SJCRH30 (cell line): ENCODE data around the gene FMN1. TPM values are rescaled to one million over a fixed set of nuclear protein-coding genes. Genes with fewer than 3 reads are reported as not detected.
A peak's percentile ranks its signal among the peaks of the same experiment; 100 is the strongest.

Experiments
- DNase-seq, 2 experiments: peaks; one replicate each; pipeline ENCODE4 v3.0.0-alpha.2; 2015 to 2020
- H3K27ac ChIP-seq: fragments of 250-450 bp; sonication (Bioruptor Pico); 2 replicates; pipeline ENCODE4 v1.5.1; 2020; ENCODE audit warnings: mild to moderate bottlenecking, moderate library complexity
- H3K27me3 ChIP-seq: fragments of 250-450 bp; sonication (Bioruptor Pico); 2 replicates; pipeline ENCODE4 v1.5.1; 2020; ENCODE audit warnings: mild to moderate bottlenecking, moderate library complexity
- H3K36me3 ChIP-seq: fragments of 250-450 bp; sonication (Bioruptor Pico); 2 replicates; pipeline ENCODE4 v1.5.1; 2020; ENCODE audit warnings: mild to moderate bottlenecking, moderate library complexity
- H3K4me1 ChIP-seq: fragments of 250-450 bp; sonication (Bioruptor Pico); 2 replicates; pipeline ENCODE4 v1.5.1; 2020; ENCODE audit warnings: mild to moderate bottlenecking, moderate library complexity
- H3K4me3 ChIP-seq: fragments of 250-450 bp; sonication (Bioruptor Pico); 2 replicates; pipeline ENCODE4 v1.5.1; 2020; ENCODE audit warnings: mild to moderate bottlenecking, moderate library complexity
- H3K9me3 ChIP-seq: fragments of 250-450 bp; sonication (Bioruptor Pico); replicated peaks from 2 replicates; pipeline ENCODE4 v1.5.1; 2020; ENCODE audit warnings: mild to moderate bottlenecking, moderate library complexity
- total RNA-seq: library from RNA; depleted of rRNA; stranded (reverse); fragments of >200 nt; shearing (Covaris generic); gene quantifications from 2 replicates; pipeline ENCODE4 v1.2.3, GENCODE V29; 2014

The FMN1 gene
- total RNA-seq, 1 experiment from 2014 or later, result 21.2 TPM

DNA sequence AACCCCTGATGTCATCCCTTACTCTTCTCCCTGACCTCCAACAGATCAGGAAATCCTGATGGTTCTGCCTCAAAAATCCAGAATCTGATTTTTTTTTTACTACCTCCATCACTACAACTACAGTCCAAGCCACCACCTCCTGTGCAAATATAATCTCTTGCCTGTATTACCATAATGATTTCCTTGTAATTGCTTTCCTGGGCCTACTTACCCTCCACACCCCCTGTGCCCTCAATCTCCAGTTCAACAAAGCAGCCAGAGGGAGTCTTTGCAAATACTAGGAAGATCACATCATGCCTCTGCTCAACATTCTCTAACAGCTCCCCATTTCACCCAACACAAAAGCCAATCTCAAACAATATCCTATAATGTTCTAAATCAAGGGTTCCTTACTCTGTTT, 159.9 kb downstream of the FMN1 start:
- Histone ChIP-seq H3K9me3 (no peaks in the 10 kb centered on the region), H3K4me3 (no peak overlapping the region), H3K4me1 (peaks cover 26% of the 10 kb centered on the region), H3K27me3 (no peaks in the 10 kb centered on the region), H3K27ac (no peak overlapping the region), H3K36me3 (no peaks in the 10 kb centered on the region; the same call in 1 of the 2 replicates)
- DNase-seq, result no peak

DNA sequence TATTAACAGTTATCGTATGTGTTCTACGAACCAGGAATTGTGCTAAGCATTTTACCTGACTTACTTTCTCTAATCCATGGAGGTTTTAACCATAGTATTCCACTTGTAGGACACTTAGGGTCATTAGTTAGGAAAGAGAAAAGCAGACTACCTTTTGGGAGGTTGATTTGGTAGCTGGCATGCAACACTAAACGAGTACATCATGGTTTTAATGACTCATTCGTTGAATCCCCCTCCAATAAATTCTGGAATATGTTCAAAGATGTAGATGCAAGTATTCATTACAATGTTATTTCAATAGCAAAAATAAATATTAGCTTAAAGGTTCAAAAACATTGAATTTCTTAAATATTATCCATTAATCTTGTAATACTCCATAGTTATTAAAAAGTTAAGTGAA, 162.5 kb downstream of the FMN1 start:
- no peak overlapping the region for H3K4me3 ChIP-seq
- H3K27me3 ChIP-seq, result no peaks in the 10 kb centered on the region
- H3K4me1 ChIP-seq, result peaks cover 51% of the 10 kb centered on the region
- DNase-seq, result no peak
- H3K9me3 ChIP-seq, result no peaks in the 10 kb centered on the region
- H3K36me3 ChIP-seq, result no peaks in the 10 kb centered on the region; the same call in 1 of the 2 replicates
- H3K27ac ChIP-seq, result peak overlapping the region; percentile 59

GRCh38 chr15:33031324-33031821, 163.1 kb downstream of the FMN1 start:
- Histone ChIP-seq H3K9me3 (no peaks in the 10 kb centered on the region), H3K27me3 (no peaks in the 10 kb centered on the region), H3K27ac (peak overlapping the region; percentile 59), H3K4me3 (no peak overlapping the region), H3K36me3 (no peaks in the 10 kb centered on the region), H3K4me1 (peaks cover 58% of the 10 kb centered on the region)
- DNase-seq, result peak; percentile 92 to 97

GRCh38 chr15:33030315-33030714, 164.2 kb downstream of the FMN1 start:
- Histone ChIP-seq H3K9me3 (no peaks in the 10 kb centered on the region), H3K27ac (no peak overlapping the region), H3K27me3 (no peaks in the 10 kb centered on the region), H3K4me3 (no peak overlapping the region), H3K4me1 (peaks cover 67% of the 10 kb centered on the region), H3K36me3 (no peaks in the 10 kb centered on the region)
- DNase-seq, result no peak

GRCh38 chr15:33029109-33029652, 165.3 kb downstream of the FMN1 start:
- peaks cover 74% of the 10 kb centered on the region for H3K4me1 ChIP-seq
- DNase-seq, result peak; percentile 37 to 77
- no peaks in the 10 kb centered on the region for H3K27me3 ChIP-seq
- H3K36me3 ChIP-seq, result no peaks in the 10 kb centered on the region
- H3K4me3 ChIP-seq, result no peak overlapping the region
- H3K9me3 ChIP-seq, result no peaks in the 10 kb centered on the region
- H3K27ac ChIP-seq, result peak overlapping the region; percentile 35

DNA sequence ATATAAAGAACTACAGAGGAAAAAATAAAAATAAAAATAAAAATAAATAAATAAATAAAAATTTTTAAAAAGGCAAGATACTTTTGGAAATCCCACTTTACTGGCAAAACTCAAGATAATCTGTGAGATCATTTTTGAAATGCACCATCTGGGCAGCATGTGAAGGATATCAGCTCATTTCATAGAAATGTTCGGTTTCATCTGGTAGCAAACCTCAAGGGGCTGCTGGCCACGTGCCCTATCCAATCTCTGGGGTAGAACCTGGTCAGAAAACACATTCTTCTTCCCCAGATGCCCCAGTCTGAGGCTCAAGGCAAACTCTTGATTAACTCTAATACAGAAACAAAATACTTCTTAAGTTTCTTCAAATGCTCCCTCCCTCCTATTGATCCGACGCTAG, 166.0 kb downstream of the FMN1 start:
- H3K36me3 ChIP-seq, result no peaks in the 10 kb centered on the region
- no peak overlapping the region for H3K4me3 ChIP-seq
- H3K27me3 ChIP-seq, result no peaks in the 10 kb centered on the region
- peak overlapping the region; percentile 77 for H3K27ac ChIP-seq
- no peaks in the 10 kb centered on the region for H3K9me3 ChIP-seq
- DNase-seq, result no peak
- peaks cover 75% of the 10 kb centered on the region for H3K4me1 ChIP-seq

DNA sequence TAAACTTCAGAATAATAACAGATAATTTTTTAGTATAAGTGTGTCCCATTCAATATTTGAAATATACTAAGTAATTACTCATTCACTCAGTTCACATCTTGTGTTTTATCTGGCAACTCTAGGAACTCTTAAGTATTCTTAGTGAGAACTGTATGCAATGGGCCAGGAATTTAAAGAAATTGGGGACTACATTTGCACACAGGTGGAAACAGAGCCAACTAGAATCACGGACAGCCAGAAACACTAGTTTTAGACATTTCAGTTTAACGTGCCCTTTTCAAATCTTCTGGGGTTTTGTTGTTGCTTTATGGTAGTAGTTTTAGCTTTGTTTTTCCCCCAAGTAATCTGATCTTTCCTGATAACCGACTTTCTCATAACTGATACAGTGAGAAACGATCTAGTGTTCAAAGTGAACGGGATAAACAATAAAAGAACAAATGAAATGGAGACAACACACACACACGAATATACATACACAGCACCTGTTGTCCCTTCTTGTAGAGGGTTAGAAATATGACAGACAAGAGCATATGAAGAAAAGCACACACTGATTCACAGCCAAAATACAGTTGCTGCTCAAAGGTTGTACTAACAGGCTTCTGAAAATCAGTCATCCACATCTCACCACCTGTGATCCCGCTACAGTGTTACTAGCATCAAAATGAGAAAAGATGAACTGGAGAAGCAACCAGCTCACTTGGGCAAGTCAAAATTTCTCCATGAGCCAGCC, 167.0 kb downstream of the FMN1 start:
- peak; percentile 52 to 86 for DNase-seq
- Histone ChIP-seq H3K27ac (peak overlapping the region; percentile 77), H3K9me3 (no peaks in the 10 kb centered on the region), H3K4me3 (peak overlapping the region; percentile 21), H3K4me1 (peaks cover 86% of the 10 kb centered on the region), H3K27me3 (no peaks in the 10 kb centered on the region), H3K36me3 (no peaks in the 10 kb centered on the region)

- H3K27ac ChIP-seq, result peak overlapping the region; percentile 77
- H3K9me3 ChIP-seq, result no peaks in the 10 kb centered on the region
- no peak overlapping the region for H3K4me3 ChIP-seq
- no peaks in the 10 kb centered on the region for H3K36me3 ChIP-seq
- H3K4me1 ChIP-seq, result peaks cover 83% of the 10 kb centered on the region
- peak in 1 of 2 experiments; percentile 44 for DNase-seq
- no peaks in the 10 kb centered on the region for H3K27me3 ChIP-seq
Observed at GRCh38 chr15:33026614-33027013, 167.9 kb downstream of the FMN1 start.

GRCh38 chr15:33022629-33023028, 171.9 kb downstream of the FMN1 start:
- Histone ChIP-seq H3K9me3 (no peaks in the 10 kb centered on the region), H3K4me3 (no peak overlapping the region), H3K36me3 (peaks cover 3% of the 10 kb centered on the region; the same call in 1 of the 2 replicates), H3K27ac (peak overlapping the region; percentile 34), H3K27me3 (no peaks in the 10 kb centered on the region), H3K4me1 (peaks cover 45% of the 10 kb centered on the region)
- DNase-seq, result peak; percentile 87 to 91

GRCh38 chr15:33021806-33022389, 172.6 kb downstream of the FMN1 start:
- Histone ChIP-seq H3K27ac (peak overlapping the region; percentile 34), H3K36me3 (peaks cover 3% of the 10 kb centered on the region; the same call in 1 of the 2 replicates), H3K4me3 (no peak overlapping the region), H3K4me1 (peaks cover 38% of the 10 kb centered on the region), H3K27me3 (no peaks in the 10 kb centered on the region), H3K9me3 (no peaks in the 10 kb centered on the region)
- DNase-seq, result peak; percentile 52 to 83

DNA sequence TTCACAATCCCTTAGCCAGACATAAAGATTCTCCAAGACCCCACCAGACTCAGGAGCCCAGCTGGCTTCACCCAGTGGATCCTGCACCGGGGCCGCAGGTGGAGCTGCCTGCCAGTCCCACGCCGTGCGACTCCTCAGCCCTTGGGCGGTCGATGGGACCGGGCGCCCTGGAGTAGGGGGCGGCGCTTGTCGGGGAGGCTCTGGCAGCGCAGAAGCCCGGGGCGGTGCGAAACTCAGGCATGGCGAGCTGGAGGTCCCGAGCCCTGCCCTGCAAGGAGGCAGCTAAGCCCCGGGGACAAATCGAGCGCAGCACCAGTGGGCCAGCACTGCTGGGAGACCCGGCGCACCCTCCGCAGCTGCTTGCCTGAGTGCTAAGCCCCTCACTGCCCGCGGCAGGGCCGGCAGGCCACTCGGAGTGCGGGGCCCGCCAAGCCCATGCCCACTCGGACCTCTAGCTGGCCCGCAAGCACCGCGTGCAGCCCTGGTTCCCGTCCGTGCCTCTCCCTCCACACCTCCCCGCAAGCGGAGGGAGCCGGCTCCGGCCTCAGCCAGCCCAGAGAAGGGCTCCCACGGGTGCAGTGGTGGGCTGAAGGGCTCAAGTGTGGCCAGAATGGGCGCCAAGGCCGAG, 175.0 kb downstream of the FMN1 start:
- peaks cover 3% of the 10 kb centered on the region; the same call in 1 of the 2 replicates for H3K36me3 ChIP-seq

GRCh38 chr15:33016405-33017024, 178.0 kb downstream of the FMN1 start:
- no peaks in the 10 kb centered on the region for H3K27me3 ChIP-seq
- no peak overlapping the region for H3K4me3 ChIP-seq
- H3K9me3 ChIP-seq, result no peaks in the 10 kb centered on the region
- no peak for DNase-seq
- no peak overlapping the region for H3K27ac ChIP-seq
- H3K36me3 ChIP-seq, result peaks cover 3% of the 10 kb centered on the region; the same call in 1 of the 2 replicates
- H3K4me1 ChIP-seq, result peaks cover 27% of the 10 kb centered on the region

More for the DNA sequence above, 175.0 kb downstream of the FMN1 start:
- Histone ChIP-seq H3K4me3 (no peak overlapping the region), H3K4me1 (peaks cover 23% of the 10 kb centered on the region), H3K27ac (no peak overlapping the region), H3K9me3 (no peaks in the 10 kb centered on the region), H3K27me3 (no peaks in the 10 kb centered on the region)
- DNase-seq, result no peak

- Histone ChIP-seq H3K4me1 (peaks cover 28% of the 10 kb centered on the region), H3K27me3 (no peaks in the 10 kb centered on the region), H3K27ac (no peak overlapping the region), H3K9me3 (no peaks in the 10 kb centered on the region), H3K36me3 (peaks cover 3% of the 10 kb centered on the region; the same call in 1 of the 2 replicates), H3K4me3 (no peak overlapping the region)
- no peak for DNase-seq
Observed at GRCh38 chr15:33014586-33014985, 179.9 kb downstream of the FMN1 start.

DNA sequence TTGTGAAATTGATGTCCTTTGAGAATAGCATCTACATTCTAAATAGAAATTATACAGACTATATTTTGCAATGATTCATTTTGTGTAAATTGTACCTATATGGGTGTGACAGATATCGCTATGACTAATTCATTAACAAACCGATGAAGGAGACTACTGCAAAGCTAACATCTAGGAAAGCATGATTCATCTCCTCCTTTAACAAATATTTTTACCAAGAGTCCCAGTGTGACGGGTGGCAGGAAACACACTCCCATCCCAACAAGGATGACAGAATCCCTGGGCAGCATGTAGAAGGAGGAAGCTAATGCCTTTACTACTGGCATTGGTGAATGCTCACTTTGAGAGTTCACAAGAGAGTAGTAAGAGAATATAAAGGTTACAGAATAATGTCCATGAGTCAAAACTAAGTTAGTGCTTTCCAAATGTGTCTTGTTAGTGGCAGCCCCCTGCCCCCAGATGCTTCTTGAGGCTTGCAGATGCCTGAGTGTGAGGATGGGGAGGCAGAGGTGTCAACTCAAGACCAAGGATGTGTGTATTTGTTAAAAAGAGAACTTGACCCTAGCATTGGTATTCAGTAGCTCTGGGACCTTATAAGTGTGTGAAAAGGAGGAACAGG, 180.6 kb downstream of the FMN1 start:
- Histone ChIP-seq H3K27me3 (no peaks in the 10 kb centered on the region), H3K4me1 (peaks cover 35% of the 10 kb centered on the region), H3K9me3 (no peaks in the 10 kb centered on the region), H3K27ac (no peak overlapping the region), H3K4me3 (no peak overlapping the region), H3K36me3 (peaks cover 3% of the 10 kb centered on the region; the same call in 1 of the 2 replicates)
- DNase-seq, result no peak
